ENCODE results near the gene INTS13.
"Not testable (repeated sequence)": the region's sequence is repeated elsewhere in the genome, so short reads cannot be mapped to it uniquely, and the experiment has no call there.

Gene INTS13

GRCh38 chr12:26936559-26937442, 980 bp downstream of the INTS13 start:
- DNase-seq (ENCODE audit: extremely low spot score, insufficient read length, low read depth), result no peak
- peak; percentile 29 for FAIRE-seq

DNA sequence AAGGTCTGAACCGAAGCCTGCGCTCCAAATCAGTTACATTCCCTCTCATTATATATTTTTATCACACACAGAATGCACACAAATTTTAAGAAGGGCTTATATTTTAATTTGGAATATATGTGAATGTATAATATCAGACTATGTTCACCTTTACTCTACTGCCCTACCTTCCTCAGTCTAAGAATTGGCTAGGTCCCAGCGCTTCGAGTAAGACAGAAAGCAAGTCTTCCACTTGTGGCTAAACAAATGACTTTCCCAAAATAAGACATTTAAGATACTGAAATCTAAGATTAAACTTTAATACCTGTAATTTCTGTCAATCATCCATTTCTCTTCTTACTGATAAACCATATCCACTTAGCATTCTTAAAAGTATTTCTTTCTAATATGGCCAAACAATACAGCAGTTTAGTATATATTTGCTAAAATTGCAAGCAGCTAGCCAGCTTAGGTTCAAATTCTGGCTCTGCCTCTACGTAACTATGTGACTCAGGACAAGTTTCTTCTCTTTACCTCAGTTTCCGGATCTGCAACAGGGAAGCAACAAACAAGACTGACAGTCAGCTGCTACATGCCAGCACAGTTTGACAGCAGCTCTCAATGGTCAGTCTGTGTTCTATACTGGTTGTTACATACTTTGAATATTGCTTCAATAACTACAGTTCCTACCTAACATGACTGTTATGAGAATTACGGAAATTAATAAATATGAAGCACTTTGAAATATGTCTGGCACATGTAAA, 2.0 kb downstream of the INTS13 start:
- no peak for DNase-seq (ENCODE audit: extremely low spot score, insufficient read length, low read depth)
- FAIRE-seq, result no peak

GRCh38 chr12:26929590-26929989, 8.2 kb downstream of the INTS13 start:
- DNase-seq (ENCODE audit: extremely low spot score, insufficient read length, low read depth), result no peak
- FAIRE-seq, result no peak

DNA sequence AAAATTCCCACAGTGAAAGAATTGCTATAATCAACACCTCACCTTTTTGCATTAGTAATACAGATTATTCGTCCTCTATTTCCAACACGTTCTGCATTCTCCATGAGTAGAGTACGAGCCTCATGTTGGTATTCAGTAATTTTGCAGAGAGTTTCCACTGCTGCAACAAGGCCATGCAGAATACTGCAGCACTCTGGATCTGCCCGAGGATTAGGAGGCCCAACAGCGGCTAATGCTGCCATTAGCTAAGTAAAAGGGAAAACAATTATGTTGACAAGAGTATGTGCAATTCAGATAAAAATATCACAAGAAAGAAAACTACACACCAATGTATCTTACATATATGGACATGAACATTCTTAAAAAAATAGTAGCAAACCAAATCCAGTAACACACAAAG, 9.1 kb downstream of the INTS13 start:
- no peak for FAIRE-seq
- DNase-seq (ENCODE audit: extremely low spot score, insufficient read length, low read depth), result no peak

GRCh38 chr12:26921886-26922285, 15.9 kb downstream of the INTS13 start:
- FAIRE-seq (no peak), DNase-seq (ENCODE audit: extremely low spot score, insufficient read length, low read depth) (no peak)

- DNase-seq (ENCODE audit: extremely low spot score, insufficient read length, low read depth) (no peak), FAIRE-seq (no peak)
These were observed 18.6 kb downstream of the INTS13 start for GRCh38 chr12:26919216-26919555.

GRCh38 chr12:26918321-26919215, 19.2 kb downstream of the INTS13 start:
- FAIRE-seq, result no peak
- no peak for DNase-seq (ENCODE audit: extremely low spot score, insufficient read length, low read depth)

- FAIRE-seq, result no peak
- DNase-seq (ENCODE audit: extremely low spot score, insufficient read length, low read depth), result no peak
These were observed 31.1 kb downstream of the INTS13 start for GRCh38 chr12:26906704-26907103.

DNA sequence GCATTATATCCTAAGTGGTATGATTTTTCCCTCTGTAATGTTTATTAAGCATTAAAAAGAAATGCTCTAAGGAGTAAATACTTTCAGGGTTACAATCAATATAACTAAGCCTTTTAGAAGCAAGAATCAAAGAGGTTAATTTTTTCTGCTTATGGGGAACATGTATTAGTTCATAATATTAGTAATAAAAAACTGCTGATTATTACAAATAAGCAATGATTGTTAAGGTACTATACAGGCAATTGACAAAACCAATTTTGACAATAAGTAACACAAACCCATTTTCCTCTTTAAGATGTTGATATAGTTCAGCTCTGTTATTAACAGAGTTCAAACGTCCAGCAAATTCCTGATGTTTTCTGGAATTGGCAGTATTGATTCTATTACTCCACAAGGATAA, 31.8 kb downstream of the INTS13 start:
- FAIRE-seq, result no peak
- DNase-seq (ENCODE audit: extremely low spot score, insufficient read length, low read depth), result no peak

GRCh38 chr12:26903396-26903795, 34.4 kb downstream of the INTS13 start:
- not testable (repeated sequence) for FAIRE-seq

DNA sequence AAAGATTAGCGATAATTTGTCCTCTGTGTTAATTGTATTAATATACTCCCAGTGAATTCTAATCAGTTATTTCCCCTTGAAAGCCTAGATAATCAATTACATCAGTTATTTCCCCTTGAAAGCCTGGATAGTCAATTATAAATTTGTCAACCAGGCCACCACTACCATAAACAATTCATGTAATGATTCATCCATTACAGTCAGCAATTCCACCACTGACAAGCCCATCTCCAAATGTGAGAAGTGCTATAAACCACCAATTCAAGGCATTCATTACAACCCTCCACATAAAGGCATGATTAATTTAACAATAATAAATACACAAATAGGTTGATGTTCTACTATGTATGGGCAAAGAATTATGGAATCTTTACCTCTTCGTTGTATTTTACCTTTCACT, 40.9 kb downstream of the INTS13 start:
- FAIRE-seq (no peak), DNase-seq (ENCODE audit: extremely low spot score, insufficient read length, low read depth) (no peak)

More at GRCh38 chr12:26903396-26903795, 34.4 kb downstream of the INTS13 start:
- DNase-seq (ENCODE audit: extremely low spot score, insufficient read length, low read depth), result not testable (repeated sequence)

DNA sequence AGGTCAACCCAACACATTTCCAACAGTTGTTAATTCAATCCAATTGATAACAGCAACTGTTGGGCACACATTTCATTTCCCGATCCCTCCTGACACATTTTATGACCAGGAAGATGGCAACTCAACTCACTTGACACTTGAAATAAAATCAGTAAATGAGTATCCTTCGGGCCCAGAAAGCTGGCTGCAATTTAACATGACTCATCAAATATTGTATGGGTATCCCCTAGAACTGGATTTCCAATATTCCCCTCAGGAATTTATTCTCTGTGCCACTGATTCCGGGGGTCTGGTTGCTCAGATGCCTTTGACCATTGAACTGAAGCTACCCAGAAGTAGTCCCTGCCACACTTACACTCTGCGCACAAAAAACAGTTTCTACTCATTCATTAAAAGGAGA, 42.1 kb downstream of the INTS13 start:
- DNase-seq (ENCODE audit: extremely low spot score, insufficient read length, low read depth) (no peak), FAIRE-seq (no peak)

GRCh38 chr12:26891704-26892103, 46.1 kb downstream of the INTS13 start:
- FAIRE-seq (no peak), DNase-seq (ENCODE audit: extremely low spot score, insufficient read length, low read depth) (no peak)

DNA sequence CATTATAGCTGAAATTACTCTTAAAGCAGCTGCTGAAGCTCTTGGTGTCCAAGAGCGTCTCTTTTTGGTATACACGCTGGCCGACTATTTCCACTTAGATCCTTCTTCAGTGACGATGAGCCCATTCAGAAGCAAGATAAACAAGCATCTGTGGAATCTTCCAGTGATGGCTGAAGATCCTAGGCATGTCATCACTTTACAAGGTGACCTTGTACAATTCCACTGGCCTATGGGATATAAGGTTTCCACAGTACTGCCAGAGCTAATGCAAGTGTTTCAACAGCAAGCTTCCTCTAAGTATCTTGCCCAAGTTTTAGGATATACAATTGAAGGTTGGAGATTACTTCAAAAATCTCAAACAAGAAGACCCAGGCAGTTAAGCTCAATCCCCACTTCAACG, 47.0 kb downstream of the INTS13 start:
- FAIRE-seq, result no peak
- DNase-seq (ENCODE audit: extremely low spot score, insufficient read length, low read depth), result no peak

DNA sequence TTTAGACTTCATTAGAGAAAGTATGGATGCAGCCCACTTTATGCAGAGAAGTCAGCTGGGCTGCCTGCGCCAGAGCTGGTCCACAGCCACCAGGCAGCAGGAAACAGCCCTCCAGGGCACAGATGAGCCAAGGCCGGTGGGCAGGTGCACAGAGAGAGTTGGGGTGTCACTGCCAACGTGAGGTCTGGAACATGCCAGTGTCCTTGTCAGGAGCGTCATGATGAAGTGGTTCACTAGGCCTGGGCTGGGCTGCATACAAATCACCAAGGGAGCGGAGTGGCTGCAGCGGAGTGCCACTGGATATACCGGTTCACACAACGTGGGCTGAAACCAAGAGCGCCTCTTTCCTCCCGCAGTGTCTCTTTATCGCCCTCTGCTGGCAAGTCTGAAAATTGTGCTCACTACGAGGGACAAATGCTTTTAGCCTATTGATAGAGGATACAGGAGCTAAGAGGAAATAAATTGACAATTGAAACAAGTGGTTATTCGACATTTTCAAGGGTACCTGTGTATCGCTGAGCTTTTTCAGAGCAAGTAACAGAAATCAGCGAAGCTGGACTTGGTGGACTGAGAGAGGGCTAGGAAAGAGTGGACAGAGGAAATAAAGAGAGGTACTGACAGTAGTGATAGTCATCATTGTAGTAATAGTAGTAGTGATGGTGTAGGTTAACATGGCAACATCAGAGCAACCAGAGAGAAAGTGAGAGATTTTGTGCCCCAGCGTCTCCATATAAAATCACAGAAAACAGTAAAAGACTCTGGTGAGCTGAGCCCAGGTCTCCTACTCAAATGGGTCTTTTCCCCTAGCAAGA, 52.8 kb downstream of the INTS13 start:
- DNase-seq (ENCODE audit: extremely low spot score, insufficient read length, low read depth) (peak; percentile 60), FAIRE-seq (peak; percentile 96)

GRCh38 chr12:26880625-26881024, 57.2 kb downstream of the INTS13 start:
- FAIRE-seq (no peak), DNase-seq (ENCODE audit: extremely low spot score, insufficient read length, low read depth) (no peak)

GRCh38 chr12:26878661-26879119, 59.1 kb downstream of the INTS13 start:
- FAIRE-seq (peak; percentile 74), DNase-seq (ENCODE audit: extremely low spot score, insufficient read length, low read depth) (peak; percentile 32)

GRCh38 chr12:26874501-26875296, 63.1 kb downstream of the INTS13 start:
- peak; percentile 75 for FAIRE-seq
- peak; percentile 23 for DNase-seq (ENCODE audit: extremely low spot score, insufficient read length, low read depth)

DNA sequence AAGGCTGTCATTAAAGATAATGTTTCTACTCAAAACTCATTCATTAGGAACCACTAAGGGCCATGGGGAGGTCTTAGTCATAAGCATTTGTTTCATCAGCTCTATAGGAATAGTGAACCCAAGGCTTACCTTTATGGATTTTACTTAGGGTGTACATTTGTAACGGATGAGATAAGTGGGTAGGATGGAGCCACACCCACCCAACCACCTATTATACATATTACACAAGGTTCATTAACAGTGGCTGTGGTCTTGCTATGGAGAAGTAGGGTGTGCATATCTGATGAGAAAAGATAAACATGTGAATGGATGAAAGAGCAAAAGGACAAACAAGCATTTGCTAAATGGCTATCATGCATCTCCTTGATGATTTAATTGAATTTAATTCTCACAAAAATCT, 65.2 kb downstream of the INTS13 start:
- DNase-seq (ENCODE audit: extremely low spot score, insufficient read length, low read depth), result no peak
- peak; percentile 39 for FAIRE-seq

Data from GM18507 (cell line).